ENCODE data around the gene MLXIP.
"Not testable (repeated sequence)": the region's sequence is repeated elsewhere in the genome, so short reads cannot be mapped to it uniquely, and the experiment has no call there.

Gene MLXIP, protein sequence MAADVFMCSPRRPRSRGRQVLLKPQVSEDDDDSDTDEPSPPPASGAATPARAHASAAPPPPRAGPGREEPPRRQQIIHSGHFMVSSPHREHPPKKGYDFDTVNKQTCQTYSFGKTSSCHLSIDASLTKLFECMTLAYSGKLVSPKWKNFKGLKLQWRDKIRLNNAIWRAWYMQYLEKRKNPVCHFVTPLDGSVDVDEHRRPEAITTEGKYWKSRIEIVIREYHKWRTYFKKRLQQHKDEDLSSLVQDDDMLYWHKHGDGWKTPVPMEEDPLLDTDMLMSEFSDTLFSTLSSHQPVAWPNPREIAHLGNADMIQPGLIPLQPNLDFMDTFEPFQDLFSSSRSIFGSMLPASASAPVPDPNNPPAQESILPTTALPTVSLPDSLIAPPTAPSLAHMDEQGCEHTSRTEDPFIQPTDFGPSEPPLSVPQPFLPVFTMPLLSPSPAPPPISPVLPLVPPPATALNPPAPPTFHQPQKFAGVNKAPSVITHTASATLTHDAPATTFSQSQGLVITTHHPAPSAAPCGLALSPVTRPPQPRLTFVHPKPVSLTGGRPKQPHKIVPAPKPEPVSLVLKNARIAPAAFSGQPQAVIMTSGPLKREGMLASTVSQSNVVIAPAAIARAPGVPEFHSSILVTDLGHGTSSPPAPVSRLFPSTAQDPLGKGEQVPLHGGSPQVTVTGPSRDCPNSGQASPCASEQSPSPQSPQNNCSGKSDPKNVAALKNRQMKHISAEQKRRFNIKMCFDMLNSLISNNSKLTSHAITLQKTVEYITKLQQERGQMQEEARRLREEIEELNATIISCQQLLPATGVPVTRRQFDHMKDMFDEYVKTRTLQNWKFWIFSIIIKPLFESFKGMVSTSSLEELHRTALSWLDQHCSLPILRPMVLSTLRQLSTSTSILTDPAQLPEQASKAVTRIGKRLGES

DNA sequence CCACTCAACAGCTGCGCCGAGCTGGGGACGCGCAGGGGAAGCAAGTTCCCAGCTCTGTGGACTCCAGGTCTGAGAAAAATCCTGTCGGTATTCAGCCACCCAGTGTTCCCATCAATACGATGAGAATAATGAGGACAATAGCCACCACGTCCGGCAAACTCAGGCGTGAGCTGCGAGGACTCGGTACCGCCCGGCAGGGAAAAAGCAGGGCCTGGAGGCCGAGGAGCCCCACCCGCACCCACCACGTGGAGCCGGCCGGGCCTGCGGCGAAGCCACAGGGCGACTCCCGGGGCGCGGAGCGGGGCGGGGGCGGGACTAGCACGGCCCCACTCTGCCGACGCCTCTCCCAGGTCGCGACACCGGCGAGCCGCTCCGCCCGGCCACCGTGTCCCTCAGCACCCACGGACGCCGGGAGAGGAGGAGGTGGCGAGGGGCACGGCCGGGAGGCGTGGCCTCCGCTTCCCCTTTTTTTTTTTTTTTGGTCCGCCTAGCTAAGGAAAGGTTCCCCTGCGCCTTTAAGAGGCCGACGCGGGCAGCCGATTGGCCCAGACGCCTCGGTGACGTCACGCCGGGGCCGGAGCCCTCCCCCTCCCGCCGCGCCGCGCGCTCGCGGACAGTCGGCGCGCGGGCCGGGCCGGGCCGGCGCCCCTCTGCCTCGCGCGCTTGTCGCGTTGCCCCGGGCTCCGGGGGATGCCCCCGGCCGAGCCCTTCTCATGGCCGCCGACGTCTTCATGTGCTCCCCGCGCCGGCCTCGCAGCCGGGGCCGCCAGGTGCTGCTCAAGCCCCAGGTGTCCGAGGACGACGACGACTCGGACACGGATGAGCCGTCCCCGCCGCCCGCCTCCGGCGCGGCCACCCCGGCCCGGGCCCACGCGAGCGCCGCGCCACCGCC, at the start of gene MLXIP:
MLXIP (plus strand) TSS at position 616 of the 892 bp plus-strand sequence; CDS start at position 714, 98 bp downstream.
- no peak for FAIRE-seq

DNA sequence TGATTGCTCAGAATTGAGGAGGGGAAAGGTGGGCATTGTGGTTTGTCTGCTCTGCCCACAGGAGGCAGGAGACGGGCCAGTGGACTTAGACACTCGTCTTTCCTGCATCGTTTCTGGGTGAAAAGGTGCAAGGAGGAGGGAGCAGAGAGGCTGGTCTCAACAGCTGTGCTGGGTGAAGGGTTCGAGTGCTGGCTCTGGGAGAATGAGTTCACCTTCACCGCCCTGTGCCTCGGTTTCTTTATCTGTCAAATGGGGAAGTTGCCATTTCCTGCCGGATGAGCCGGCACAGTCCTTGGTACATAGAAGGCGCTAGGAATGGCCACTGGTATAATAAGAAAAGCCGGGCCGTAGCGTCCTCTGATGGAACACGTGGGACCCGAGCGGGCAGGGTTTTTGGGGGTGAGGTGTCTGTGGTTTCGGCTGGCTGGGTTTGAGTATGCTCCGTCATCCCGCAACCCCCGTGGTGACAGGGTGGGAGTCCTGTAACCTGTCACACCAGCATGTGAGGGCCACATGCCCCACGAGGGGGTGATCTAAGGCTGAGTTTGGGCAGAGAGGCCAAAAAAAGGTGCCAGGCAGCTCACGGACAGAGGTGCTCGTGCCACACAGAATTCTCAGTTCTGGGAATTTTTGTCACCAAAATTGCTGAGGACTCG, 49.5 kb upstream of the MLXIP start:
- no peak for FAIRE-seq

DNA sequence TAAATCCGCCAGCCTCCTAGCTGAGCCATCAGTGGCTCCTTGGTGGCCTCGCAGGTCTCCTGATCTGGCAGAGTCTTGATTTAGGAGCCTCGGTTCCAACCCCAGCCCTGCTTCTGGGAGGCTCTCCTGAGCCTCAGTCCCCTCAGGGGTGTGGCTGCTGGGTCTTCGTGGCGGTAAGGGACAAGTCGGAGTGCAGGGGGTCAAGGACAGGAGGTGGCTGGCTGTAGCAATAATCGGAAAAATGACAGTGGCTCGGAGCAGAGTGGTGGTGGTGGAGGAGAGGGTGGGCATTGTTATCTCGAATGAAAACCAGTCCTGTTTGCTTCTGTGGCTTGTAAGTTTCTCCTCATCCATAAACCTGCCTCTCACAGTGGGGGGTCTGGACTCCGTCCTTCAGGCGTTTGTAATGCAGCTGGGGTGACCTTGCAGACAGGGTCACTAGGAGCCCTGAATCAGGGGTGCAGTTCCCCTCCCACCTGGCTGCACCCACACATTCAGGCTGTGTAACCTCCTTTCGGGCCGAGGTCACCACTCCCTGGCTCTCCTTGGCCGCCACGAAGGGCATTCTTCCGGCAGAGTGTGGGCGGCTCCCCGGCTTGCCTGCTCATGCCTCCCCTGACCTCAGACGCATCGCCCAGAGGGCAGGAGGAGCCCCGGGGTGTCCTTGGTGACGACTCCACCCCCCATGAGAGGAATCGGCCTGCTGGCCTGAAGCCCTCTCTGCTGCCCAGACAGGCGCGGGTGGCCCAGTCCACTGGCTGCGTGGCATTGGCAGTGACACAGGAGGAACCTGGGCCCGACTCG, 48.7 kb upstream of the MLXIP start:
- no peak for FAIRE-seq

DNA sequence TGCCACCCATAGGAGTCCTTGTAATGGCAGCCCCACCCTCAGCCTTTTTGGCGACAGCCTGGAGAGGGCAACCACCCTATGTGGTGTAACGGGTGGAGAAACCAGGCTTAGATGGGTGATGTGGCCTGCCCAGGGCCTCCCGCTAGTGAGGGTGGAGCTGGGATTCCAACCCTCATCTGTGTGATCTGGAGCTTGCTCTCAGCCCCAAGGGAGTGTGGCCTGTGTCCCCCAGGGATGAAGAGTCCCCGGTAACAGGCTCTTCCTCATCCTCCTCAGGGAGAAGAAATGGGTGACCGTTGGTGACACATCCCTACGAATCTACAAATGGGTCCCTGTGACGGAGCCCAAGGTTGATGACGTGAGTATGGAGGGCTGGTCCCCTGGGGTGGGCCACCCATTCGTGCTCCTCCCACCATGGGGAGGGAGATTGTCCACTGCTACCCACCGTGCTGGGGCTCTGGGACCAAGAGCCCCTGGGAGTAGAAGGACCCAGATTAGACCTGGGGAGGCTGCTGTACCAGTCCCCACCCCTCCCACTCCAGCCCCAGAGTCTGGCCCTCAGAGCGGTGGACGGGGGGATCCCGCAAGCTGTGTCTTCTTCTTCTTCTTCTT, 48.0 kb upstream of the MLXIP start:
- FAIRE-seq: no peak

DNA sequence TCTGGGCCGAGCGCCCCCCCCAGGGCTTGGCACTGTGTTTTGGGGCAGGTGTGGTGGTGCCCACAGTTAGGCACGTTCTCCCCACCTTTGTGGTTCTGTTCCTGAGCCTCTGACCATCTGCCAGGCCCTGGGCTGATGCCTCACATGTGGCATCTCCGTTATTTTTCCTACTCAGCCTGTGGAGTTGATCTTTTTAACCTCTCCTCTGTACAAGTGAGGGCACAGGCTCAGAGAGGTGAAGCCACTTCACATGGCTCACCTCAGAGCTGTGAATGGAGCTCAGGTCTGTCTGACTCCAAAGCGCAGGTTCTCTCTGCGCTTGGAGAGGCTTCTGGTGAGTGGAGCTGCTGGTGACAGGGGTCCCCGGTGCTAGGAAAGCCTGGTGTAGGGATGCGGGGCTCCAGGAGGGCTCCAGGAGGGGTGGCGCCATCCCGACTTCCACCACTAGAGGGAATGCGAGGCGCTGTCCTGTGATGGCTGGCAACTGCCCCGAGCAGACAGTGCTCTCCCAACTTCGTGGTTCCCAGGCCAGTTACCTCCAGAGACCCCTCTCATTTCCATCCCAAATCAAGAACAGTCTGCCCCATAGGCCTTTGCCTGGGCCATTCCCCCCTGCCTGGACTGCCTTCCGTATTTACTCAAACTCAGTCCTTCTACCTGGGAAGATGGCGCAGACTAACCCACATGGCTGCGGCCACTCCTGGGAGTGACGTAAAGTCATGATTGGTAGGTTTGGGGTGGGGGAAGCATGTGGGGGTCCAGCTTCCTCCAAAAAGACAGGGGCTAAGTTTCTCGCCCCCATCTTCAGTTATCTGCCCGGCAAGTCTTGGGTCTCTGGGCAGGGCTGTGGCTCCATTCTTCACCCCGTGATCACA, 47.0 kb upstream of the MLXIP start:
- FAIRE-seq: no peak

DNA sequence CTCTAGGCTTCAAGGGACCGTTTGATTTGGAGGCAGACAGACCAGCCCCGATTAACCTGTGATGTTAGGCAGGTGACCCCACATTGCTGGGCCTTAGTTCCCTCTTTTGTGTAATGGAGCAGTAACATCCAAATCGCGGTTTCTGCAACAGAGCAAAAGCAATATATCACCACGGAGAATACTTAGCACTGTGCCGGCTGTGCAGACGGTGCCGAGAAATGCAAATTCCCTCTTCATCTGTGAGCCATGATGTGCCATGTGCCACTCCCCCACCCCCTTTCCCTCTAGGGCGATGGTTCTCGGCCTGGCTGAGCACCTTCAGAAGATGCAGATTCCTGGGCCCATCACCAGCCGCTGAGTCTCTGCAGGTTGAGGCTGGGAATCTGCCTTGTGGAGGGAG, 46.0 kb upstream of the MLXIP start:
- no peak for FAIRE-seq

DNA sequence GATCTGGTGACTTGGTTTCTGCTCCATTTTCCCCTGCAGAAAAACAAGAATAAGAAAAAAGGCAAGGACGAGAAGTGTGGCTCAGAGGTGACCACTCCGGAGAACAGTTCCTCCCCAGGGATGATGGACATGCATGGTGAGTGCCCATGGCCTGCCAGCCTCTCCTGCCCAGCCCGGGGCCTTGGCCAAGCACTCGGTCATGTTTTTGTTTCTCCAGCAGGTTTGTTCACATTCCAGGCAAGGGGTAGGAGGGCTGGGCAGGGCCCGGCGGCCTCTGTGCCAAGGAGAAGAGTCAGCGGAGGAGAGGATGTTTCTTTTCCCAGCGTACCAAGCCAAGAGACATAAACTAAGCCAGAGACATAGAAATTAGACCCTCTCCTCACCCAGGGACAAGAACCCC, 43.3 kb upstream of the MLXIP start:
- FAIRE-seq: no peak

DNA sequence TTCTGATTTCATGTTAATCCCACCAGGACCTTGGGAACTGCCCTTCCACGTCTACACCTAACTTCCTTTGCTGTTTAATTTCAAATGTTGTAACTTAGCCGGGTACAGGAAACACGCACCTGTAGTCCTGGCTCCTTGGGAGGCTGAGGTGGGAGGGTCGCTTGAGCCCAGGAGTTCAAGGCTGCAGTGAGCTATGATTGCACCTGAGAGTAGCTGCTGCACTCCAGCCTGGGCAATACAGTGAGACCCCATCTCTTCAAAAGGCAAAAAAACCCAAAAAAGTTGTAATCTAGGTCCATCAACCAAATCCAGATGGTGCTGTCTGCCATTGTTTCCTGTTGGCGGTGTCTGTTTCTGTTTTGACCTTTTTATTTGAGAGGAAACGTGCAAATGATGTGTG, 42.4 kb upstream of the MLXIP start:
- FAIRE-seq: no peak

DNA sequence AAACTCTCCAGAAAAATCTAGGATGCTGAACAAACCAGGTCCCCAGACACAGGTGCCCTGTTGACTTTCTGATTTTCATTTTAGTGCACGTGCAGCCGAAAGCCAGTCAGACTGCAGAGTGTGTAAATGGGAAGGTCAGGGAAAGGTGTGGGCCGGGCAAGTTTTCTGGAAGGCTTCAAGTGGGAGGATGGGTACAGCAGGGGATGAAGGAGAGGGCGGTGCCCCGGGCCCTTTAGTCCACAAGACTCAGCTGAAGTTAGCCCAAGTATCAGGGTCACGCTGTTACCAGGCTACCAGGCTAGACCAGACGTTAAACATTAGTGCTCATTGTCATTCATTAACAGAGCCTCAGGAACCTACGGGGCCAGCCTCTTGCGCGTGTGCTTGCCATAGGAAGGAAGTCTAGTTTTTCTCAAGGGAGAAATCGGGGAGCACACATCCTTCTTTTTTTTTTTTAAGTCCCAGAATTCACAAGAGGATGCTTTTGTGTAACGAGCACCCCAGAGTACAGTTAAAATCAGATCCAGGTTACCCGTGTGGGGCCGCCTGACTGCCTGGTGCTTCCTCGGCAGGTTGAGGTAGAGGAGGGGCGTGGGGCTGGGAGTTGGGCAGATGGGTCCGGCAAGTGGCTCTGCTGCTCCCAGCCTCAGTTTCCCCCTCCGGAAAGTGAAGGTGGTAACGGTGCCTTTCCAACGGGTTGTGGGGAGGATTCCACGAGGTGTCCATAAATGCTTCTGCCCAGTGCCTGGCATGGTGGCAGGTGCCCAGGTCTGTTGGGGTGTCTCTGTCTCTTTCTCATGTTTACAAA, 37.8 kb upstream of the MLXIP start:
- FAIRE-seq: no peak

DNA sequence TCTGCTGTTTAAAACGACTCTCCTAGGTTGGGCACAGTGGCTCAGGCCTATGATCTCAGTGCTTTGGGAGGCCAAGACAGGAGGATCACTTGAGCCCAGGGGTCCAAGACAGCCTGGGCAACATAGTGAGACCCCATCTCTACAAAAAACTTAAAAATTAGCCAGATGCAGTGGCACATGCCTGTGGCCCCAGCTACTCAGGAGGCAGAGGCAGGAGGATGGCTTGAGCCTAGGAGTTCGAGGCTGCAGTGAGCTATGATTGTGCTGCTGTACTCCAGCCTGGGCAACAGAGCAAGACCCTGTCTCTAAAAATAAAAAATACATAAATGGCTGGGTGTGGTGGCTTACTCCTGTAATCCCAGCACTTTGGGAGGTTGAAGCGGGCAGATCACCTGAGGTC, 37.1 kb upstream of the MLXIP start:
- not testable (repeated sequence) for FAIRE-seq

DNA sequence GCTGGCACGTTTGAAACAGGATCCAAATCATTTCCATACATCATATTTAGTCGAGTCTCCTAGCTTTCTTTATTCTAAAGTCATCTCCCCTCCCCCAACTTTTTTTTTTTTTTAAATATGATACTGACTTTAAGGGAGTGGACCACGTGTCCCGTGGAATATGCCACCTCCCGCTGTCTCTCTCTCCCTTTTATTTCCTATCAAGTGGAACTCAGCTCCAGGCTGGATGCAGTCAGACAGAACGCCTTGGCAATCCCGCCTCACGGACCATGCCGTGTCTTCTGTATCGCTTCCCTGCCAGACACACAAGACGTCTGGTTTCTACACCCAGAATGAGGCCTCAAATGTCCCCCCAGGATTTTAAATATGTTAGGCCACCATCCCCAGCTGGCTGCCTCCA, 35.6 kb upstream of the MLXIP start:
- no peak for FAIRE-seq

DNA sequence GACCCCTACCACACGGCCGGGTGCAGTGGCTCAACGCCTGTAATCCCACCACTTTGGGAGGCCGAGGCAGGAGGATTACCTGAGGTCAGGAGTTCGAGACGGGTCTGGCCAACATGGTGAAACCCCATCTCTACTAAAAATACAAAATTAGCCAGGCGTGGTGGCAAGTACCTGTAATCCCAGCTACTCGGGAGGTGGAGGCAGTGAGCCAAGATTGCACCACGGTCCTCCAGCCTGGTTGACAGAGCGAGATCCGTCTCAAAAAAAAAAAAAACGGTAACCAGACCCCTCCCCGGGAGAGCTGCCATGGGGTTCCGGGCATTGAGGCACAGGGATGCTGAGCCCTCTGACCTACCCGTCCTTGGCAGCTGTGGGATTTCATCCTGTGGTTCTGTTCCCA, 35.1 kb upstream of the MLXIP start:
- no peak for FAIRE-seq

DNA sequence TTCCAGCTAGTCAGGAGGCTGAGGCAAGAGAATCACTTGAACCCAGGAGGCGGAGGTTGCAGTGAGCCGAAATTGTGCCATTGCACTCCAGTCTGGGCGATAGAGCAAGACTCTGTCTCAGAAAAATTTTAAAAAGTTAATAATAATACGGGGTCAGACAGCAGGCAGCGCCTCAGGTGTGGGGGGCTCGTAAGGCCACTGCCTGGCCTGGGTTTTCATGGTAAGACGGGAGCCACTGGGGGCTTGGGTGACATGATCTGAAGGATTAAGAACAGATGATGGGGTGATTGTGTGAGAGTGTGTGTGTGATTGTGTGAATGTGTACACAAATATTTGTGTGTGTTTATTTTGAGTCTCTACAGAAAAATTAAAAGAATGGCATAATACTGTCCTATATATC, 33.3 kb upstream of the MLXIP start:
- FAIRE-seq: no peak

DNA sequence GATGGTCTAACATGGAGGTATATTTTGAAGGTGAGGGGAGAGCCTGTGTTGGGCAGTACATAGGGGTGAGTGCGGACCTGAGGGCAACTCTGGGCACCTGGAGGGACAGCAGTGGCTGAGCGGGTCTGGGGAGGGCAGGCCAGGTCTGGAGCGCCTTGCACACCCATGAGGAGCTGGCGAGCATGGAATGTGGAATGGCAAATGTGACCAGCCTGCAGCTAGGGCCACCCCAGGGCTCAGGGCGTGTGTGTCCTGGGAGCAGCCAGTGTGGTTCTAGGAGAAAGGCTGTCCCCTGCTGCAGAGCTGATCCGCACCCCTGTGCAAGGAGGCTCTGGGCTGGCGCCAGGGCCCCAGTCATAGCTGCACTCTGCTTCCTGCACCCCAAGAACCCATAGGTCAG, 32.4 kb upstream of the MLXIP start:
- no peak for FAIRE-seq

DNA sequence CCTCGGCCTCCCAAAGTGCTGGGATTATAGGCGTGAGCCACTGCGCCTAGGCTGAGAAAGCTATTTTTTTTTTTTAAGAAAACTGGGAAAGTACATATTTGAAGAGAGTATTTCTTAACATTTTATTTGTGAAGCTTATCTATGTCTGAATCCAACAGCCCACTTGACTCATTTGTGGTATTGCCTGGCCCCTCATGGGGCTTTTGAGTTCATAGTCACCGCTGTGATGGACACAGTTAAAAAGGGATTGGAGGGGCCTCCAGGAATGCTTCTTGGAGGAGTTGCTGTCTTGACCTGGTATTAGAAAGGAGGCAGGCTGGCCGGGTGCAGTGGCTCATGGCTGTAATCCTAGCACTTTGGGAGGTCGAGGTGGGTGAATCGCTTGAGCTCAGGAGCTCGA, 30.4 kb upstream of the MLXIP start:
- no peak for FAIRE-seq

DNA sequence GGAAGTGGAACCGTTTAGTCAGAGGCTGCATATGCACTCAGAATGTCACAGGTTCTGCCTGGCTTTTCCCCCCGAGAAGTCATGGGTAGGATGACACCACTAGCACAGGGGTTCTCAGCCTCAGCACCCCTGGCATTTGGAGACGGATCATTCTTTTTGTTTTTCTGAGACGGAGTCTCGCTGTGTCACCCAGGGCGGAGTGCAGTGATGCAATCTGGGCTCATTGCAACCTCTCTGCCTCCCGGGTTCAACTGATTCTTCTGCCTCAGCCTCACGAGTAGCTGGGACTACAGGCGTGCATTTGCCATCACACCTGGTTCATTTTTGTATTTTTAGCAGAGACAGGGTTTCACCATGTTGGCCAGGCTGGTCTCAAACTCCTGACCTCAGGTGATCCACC, 28.7 kb upstream of the MLXIP start:
- FAIRE-seq: no peak

DNA sequence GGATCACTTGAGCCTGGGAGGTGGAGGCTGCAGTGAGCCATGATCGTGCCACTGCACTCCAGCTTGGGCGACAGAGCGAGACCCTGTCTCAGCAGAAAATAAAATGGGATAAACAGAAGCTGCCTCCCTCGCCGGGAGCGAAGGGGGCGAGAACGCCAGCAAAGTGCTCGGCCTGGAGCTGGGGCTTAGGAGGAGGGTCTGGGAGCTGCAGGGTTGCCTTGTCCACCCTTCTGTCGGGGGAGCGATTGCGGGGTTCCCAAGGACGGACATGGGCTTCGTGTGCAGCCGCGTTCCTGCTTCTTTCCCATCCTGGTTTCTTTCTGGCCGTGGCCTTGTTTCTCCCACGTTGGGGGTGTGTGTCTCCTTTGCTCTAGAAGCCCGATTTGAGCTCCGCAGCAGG, 27.9 kb upstream of the MLXIP start:
- no peak for FAIRE-seq

DNA sequence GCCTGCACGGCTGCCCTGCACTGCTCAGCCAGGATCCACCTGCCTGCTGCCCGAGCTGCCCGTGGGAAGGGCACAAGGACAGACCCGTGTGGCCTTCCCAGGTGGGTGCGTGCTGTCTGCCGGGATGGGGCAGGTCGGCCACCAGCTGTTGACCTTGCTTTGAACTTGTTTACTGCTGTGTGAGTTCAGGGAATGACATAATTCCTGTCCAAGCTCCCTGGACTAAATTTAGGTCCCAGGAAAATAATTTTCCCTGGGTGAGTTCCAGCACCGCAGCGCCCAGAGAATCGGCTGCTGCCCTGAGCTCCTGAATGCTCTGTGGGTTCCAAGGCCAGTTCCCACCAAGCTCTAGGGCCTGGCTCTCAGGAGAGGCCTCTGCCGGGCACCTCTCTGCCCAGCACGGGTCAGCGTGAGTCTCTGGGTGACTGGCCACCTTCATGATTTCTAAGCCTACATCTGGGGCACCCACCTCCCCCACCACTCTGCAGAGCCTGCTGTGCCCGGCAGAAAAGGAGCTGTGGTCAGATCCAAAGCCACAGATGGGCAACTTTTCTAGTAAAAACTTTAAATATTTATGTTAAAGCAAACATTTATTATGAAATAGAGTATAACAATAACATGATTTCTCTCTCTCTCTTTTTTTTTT, 27.2 kb upstream of the MLXIP start:
- no peak for FAIRE-seq

DNA sequence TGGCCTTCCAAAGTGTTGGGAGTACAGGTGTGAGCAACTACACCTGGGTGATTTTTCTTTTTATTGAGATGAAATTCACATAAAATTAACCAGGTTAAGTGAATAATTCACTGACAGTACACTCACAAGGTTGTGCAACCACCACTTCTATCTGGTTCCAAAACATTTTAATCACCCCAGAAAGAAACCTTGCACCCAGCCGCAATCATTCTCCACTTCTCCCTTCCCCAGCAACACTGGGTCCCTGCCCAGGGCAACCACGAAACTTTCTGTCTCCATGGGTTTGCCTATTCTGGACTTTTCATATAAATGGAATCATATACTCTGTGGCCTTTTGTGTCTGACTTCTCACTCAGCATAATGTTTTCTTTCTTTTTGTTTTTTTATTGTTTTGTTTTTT, 26.3 kb upstream of the MLXIP start:
- FAIRE-seq: no peak
